Lower leg skin (tissue), 4 donors: Measurements from ENCODE around the gene TTF2. TPM values are rescaled to one million over a fixed set of nuclear protein-coding genes. Genes with fewer than 3 reads are reported as not detected.

Experiments
- DNase-seq, 2 donors: peaks; one replicate each; pipeline ENCODE4 v3.0.0-alpha.2; 2019; ENCODE audit warnings: low spot score in 2 of 2
- H3K4me3 ChIP-seq: fragments of 200-600 bp; sonication (generic); 2 replicates; pipeline ENCODE4 v1.5.1; 2017; ENCODE audit warnings: mild to moderate bottlenecking, low read depth; ENCODE audit not compliant: poor library complexity, severe bottlenecking
- CTCF ChIP-seq, 3 donors: fragments of 450-650 bp; IDR thresholded peaks; one replicate each; pipeline ENCODE4 v1.5.1; 2016; ENCODE audit warnings: antibody characterized with exemption in 3 of 3, mild to moderate bottlenecking in 3 of 3, moderate library complexity in 2 of 3
- POLR2A ChIP-seq, 2 donors: fragments of 450-650 bp; IDR thresholded peaks; one replicate each; pipeline ENCODE4 v1.6.1; 2016 to 2017; ENCODE audit warnings: antibody characterized with exemption in 2 of 2, mild to moderate bottlenecking in 1 of 2, moderate library complexity in 1 of 2
- WGBS, 2 donors: methylation state at CpG; one replicate each; pipeline ENCODE4 v1.1.5; 2018; 5-methylcytosine and 5-hydroxymethylcytosine counted together
- intact Hi-C: fragments of 100-400 bp; cut with DNase I; formaldehyde crosslinking; loops from one replicate; pipeline ENCODE4 v1.15.0; 2023; ENCODE audit warnings: low total_unique reads
- total RNA-seq, 4 donors: library from RNA; depleted of rRNA; stranded (reverse); fragments of >200 nt; gene quantifications; one replicate each; pipeline ENCODE4 v1.1.0, GENCODE V29; 2016

Gene TTF2
- total RNA-seq, 4 donors from 2014 or later: 6.8 to 26.8 (median 20.6) TPM

- intact Hi-C loops: loop anchor here (5.0 kb wide), 1 partner anchor 55 kb away; the partner anchor contains the start of gene TRIM45
- no peak for DNase-seq
- TF ChIP-seq CTCF (IDR thresholded peaks at IDR 0.05): peak in 1 of 3 donors; percentile 13
- TF ChIP-seq POLR2A (IDR thresholded peaks at IDR 0.05): no peak
- no peak overlapping the region for H3K4me3 ChIP-seq
- WGBS, 2 donors: 67 to 71% methylated on average over 6 of the region's 6 CpGs
Observed at GRCh38 chr1:117067533-117068370, 7.6 kb downstream of the TTF2 start.

- WGBS, 2 donors: 92 to 93% methylated on average over 5 of the region's 5 CpGs
- DNase-seq: no peak
- no peak overlapping the region for H3K4me3 ChIP-seq
- intact Hi-C loops: loop anchor here (5.0 kb wide), 1 partner anchor 54 kb away; the partner anchor contains the start of gene TRIM45
- no peak for TF ChIP-seq CTCF (IDR thresholded peaks at IDR 0.05)
- TF ChIP-seq POLR2A (IDR thresholded peaks at IDR 0.05): no peak
Observed at GRCh38 chr1:117068580-117068979, 8.5 kb downstream of the TTF2 start.

GRCh38 chr1:117069220-117069844 lies 9.2 kb downstream of the TTF2 start:
- no peak overlapping the region for H3K4me3 ChIP-seq
- intact Hi-C loops: loop anchor here (5.0 kb wide), 1 partner anchor 53 kb away; the partner anchor contains the start of gene TRIM45
- DNase-seq: no peak
- TF ChIP-seq CTCF (IDR thresholded peaks at IDR 0.05) (no peak), POLR2A (IDR thresholded peaks at IDR 0.05) (no peak)
- 84 to 87% methylated on average over 4 of the region's 4 CpGs for WGBS, 2 donors

- intact Hi-C loops: no loop called here
- no peak for TF ChIP-seq POLR2A (IDR thresholded peaks at IDR 0.05)
- TF ChIP-seq CTCF (IDR thresholded peaks at IDR 0.05): no peak
- 83 to 94% methylated on average over 2 of the region's 2 CpGs for WGBS, 2 donors
- no peak overlapping the region for H3K4me3 ChIP-seq
- DNase-seq: no peak
Observed at GRCh38 chr1:117070124-117070523, 10.0 kb downstream of the TTF2 start.

- DNase-seq: no peak
- no peak for TF ChIP-seq CTCF (IDR thresholded peaks at IDR 0.05)
- no peak for TF ChIP-seq POLR2A (IDR thresholded peaks at IDR 0.05)
- H3K4me3 ChIP-seq: no peak overlapping the region
- WGBS, 2 donors: 98% methylated on average over 5 of the region's 5 CpGs
- intact Hi-C loops: no loop called here
Observed at GRCh38 chr1:117076648-117077047, 16.5 kb downstream of the TTF2 start.
